CD14-positive monocyte (primary cell): Measurements from ENCODE around the gene CBFB. TPM values are rescaled to one million over a fixed set of nuclear protein-coding genes. Genes with fewer than 3 reads are reported as not detected.

Experiments used
- polyA plus RNA-seq, 3 donors: library from polyadenylated mRNA; depleted of rRNA in 1 of 3; unstranded in 2 of 3; stranded (reverse) in 1 of 3; fragments of 300-500 nt in 2 of 3; fragments of >200 nt in 1 of 3; fragmentation: Illumina TruSeq in 2 of 3; gene quantifications; 1 replicate in 2 of 3; 2 replicates in 1 of 3; pipeline ENCODE4 v1.2.3, GENCODE V29; 2012 to 2021
- small RNA-seq: library from RNA; depleted of rRNA; stranded (forward); fragments of <200 nt; gene quantifications from one replicate; pipeline ENCODE3, GENCODE V24; 2012; ENCODE audit warnings: low read depth; ENCODE audit not compliant: insufficient read length

CBFB gene
- polyA plus RNA-seq, 3 donors, result 28.3 to 45.4 (median 29.5) TPM

Small RNA genes lying within 50 kb of the gene (small RNA-seq; reads per million reads assigned to genes)
- not detected for gene RN7SL543P

Other genes starting within 250 kb of the CBFB start
- not detected for gene TERB1, start 227.6 kb upstream of the CBFB start, polyA plus RNA-seq
- 10 to 100 TPM; 10.8 to 18.6 (median 16.8) TPM for gene NAE1, start 198.2 kb upstream of the CBFB start, polyA plus RNA-seq
- gene CA7, start 184.7 kb upstream of the CBFB start, polyA plus RNA-seq, result not detected
- gene PDP2, start 148.6 kb upstream of the CBFB start, polyA plus RNA-seq, result 1 to 10 TPM in 1 of 3 donors, not detected in 2; 1.1 TPM
- not detected for gene CDH16, start 110.3 kb upstream of the CBFB start, polyA plus RNA-seq
- 1 to 10 TPM in 1 of 3 donors, under 1 TPM in 2; 0.42 to 1.9 (median 0.55) TPM for gene RRAD, start 103.6 kb upstream of the CBFB start, polyA plus RNA-seq
- 100 to 1,000 TPM; 121 to 140 (median 132) TPM for gene CIAO2B, start 94.7 kb upstream of the CBFB start, polyA plus RNA-seq
- gene CES2, start 93.6 kb upstream of the CBFB start, polyA plus RNA-seq, result 10 to 100 TPM; 14.0 to 29.0 (median 23.2) TPM
- gene CES3, start 67.9 kb upstream of the CBFB start, polyA plus RNA-seq, result under 1 TPM in 1 of 3 donors, not detected in 2; 0.48 TPM
- 10 to 100 TPM in 1 of 3 donors, 1 to 10 TPM in 2; 3.3 to 47.6 (median 4.1) TPM for gene CES4A, start 40.6 kb upstream of the CBFB start, polyA plus RNA-seq
- 10 to 100 TPM; 18.8 to 68.2 (median 26.5) TPM for gene PHAF1, start 80.8 kb downstream of the CBFB start, polyA plus RNA-seq
- gene B3GNT9, start 121.8 kb downstream of the CBFB start, polyA plus RNA-seq, result under 1 TPM; 0.10 to 0.67 (median 0.20) TPM
- 10 to 100 TPM; 26.0 to 46.2 (median 35.8) TPM for gene TRADD, start 130.8 kb downstream of the CBFB start, polyA plus RNA-seq
- 10 to 100 TPM in 1 of 3 donors, 1 to 10 TPM in 2; 3.2 to 27.7 (median 5.2) TPM for gene FBXL8, start 130.8 kb downstream of the CBFB start, polyA plus RNA-seq
- gene HSF4, start 135.6 kb downstream of the CBFB start, polyA plus RNA-seq, result 10 to 100 TPM in 1 of 3 donors, not detected in 2; 53.4 TPM
- gene NOL3, start 141.4 kb downstream of the CBFB start, polyA plus RNA-seq, result 10 to 100 TPM in 1 of 3 donors, 1 to 10 TPM in 2; 2.7 to 17.0 (median 3.8) TPM
- 10 to 100 TPM in 1 of 3 donors, under 1 TPM in 2; 0.58 to 43.3 (median 0.99) TPM for gene MATCAP1, start 154.8 kb downstream of the CBFB start, polyA plus RNA-seq
- gene EXOC3L1, start 161.0 kb downstream of the CBFB start, polyA plus RNA-seq, result 1 to 10 TPM; 2.8 to 3.7 (median 3.0) TPM
- gene E2F4, start 163.0 kb downstream of the CBFB start, polyA plus RNA-seq, result 100 to 1,000 TPM in 1 of 3 donors, 10 to 100 TPM in 2; 53.1 to 191 (median 61.5) TPM
- 1 to 10 TPM in 1 of 3 donors, under 1 TPM in 1, not detected in 1; 0.15 to 7.0 TPM for gene ELMO3, start 170.0 kb downstream of the CBFB start, polyA plus RNA-seq
- gene TMEM208, start 198.0 kb downstream of the CBFB start, polyA plus RNA-seq, result 100 to 1,000 TPM in 2 of 3 donors, 10 to 100 TPM in 1; 45.4 to 130 (median 117) TPM
- gene FHOD1, start 218.3 kb downstream of the CBFB start, polyA plus RNA-seq, result 100 to 1,000 TPM in 1 of 3 donors, 1 to 10 TPM in 2; 5.1 to 152 (median 5.5) TPM
- 1 to 10 TPM in 1 of 3 donors, not detected in 2; 1.0 TPM for gene SLC9A5, start 219.8 kb downstream of the CBFB start, polyA plus RNA-seq